ENCODE measurements around the gene TERT.

GRCh38 chr5:1272201-1272600 lies 22.7 kb downstream of the TERT start:
- TF ChIP-seq L3MBTL2 (conservative IDR thresholded peaks at IDR 0.05) (no peak), HDGF (IDR thresholded peaks at IDR 0.05; ENCODE audit: borderline replicate concordance) (no peak), SP1 (IDR thresholded peaks at IDR 0.05) (no peak), ZNF384 (IDR thresholded peaks at IDR 0.05) (no peak), LEF1 (IDR thresholded peaks at IDR 0.05; ENCODE audit: borderline replicate concordance) (no peak), FOXA1 (IDR thresholded peaks at IDR 0.05) (no peak), FOXK2 (IDR thresholded peaks at IDR 0.05) (no peak), SUZ12 (IDR thresholded peaks at IDR 0.05) (no peak), BHLHE40 (IDR thresholded peaks at IDR 0.05; ENCODE audit: borderline replicate concordance) (no peak), ARNT (IDR thresholded peaks at IDR 0.05) (no peak), CTBP1 (IDR thresholded peaks at IDR 0.05; ENCODE audit: borderline replicate concordance) (no peak), TARDBP (IDR thresholded peaks at IDR 0.05) (no peak)

All from HEK293T (cell line).